Nephron progenitor cell (in vitro differentiated cells): ENCODE data around the gene SHFL.
A peak's percentile ranks its signal among the peaks of the same experiment; 100 is the strongest.

Source experiments
- DNase-seq: peaks from one replicate; pipeline ENCODE4 v3.0.0; 2021
- H3K27ac Mint-ChIP-seq: 2 replicates; pipeline ENCODE4 v1.8.0; 2021; ENCODE audit warnings: mild to moderate bottlenecking, moderate library complexity, mixed read lengths
- H3K27me3 Mint-ChIP-seq: 2 replicates; pipeline ENCODE4 v1.8.0; 2021; ENCODE audit warnings: mild to moderate bottlenecking, low read depth, mixed read lengths; ENCODE audit not compliant: poor library complexity
- H3K36me3 Mint-ChIP-seq: 2 replicates; pipeline ENCODE4 v1.8.0; 2021; ENCODE audit warnings: low read depth, mixed read lengths
- H3K4me1 Mint-ChIP-seq: 2 replicates; pipeline ENCODE4 v1.8.0; 2021; ENCODE audit warnings: mixed read lengths
- H3K4me3 Mint-ChIP-seq: 2 replicates; pipeline ENCODE4 v1.8.0; 2021; ENCODE audit warnings: mild to moderate bottlenecking, moderate library complexity, mixed read lengths
- H3K9me3 Mint-ChIP-seq: 2 replicates; pipeline ENCODE4 v1.8.0; 2021; ENCODE audit warnings: mild to moderate bottlenecking, moderate library complexity, mixed read lengths
- CTCF ChIP-seq: fragments of 200-600 bp; sonication (generic); IDR thresholded peaks from 2 replicates; pipeline ENCODE4 v1.5.0; 2021; ENCODE audit warnings: antibody characterized with exemption

The SHFL gene

GRCh38 chr19:10069046-10069445 lies 17.1 kb upstream of the SHFL start:
- Mint-ChIP-seq H3K9me3 (peaks cover 12% of the 10 kb centered on the region), H3K4me1 (no peaks in the 10 kb centered on the region), H3K36me3 (no peaks in the 10 kb centered on the region), H3K27ac (no peak overlapping the region), H3K4me3 (no peak overlapping the region), H3K27me3 (peaks cover 45% of the 10 kb centered on the region)
- no peak for TF ChIP-seq CTCF
- no peak for DNase-seq

GRCh38 chr19:10070730-10071446 lies 15.2 kb upstream of the SHFL start:
- no peaks in the 10 kb centered on the region for H3K36me3 Mint-ChIP-seq
- no peaks in the 10 kb centered on the region for H3K4me1 Mint-ChIP-seq
- no peak overlapping the region for H3K4me3 Mint-ChIP-seq
- no peak overlapping the region for H3K27ac Mint-ChIP-seq
- H3K27me3 Mint-ChIP-seq = peaks cover 47% of the 10 kb centered on the region
- no peak for TF ChIP-seq CTCF
- no peak for DNase-seq
- H3K9me3 Mint-ChIP-seq = peaks cover 13% of the 10 kb centered on the region

- H3K9me3 Mint-ChIP-seq = peaks cover 17% of the 10 kb centered on the region
- DNase-seq = no peak
These were observed 12.0 kb upstream of the SHFL start for GRCh38 chr19:10074153-10074552.

GRCh38 chr19:10076535-10076934 lies 9.6 kb upstream of the SHFL start:
- peaks cover 71% of the 10 kb centered on the region for H3K27me3 Mint-ChIP-seq
- no peak overlapping the region for H3K27ac Mint-ChIP-seq
- no peaks in the 10 kb centered on the region for H3K36me3 Mint-ChIP-seq
- H3K4me1 Mint-ChIP-seq = no peaks in the 10 kb centered on the region
- DNase-seq = no peak
- no peak for TF ChIP-seq CTCF
- H3K9me3 Mint-ChIP-seq = peaks cover 17% of the 10 kb centered on the region
- H3K4me3 Mint-ChIP-seq = no peak overlapping the region

More at GRCh38 chr19:10074153-10074552, 12.0 kb upstream of the SHFL start:
- peaks cover 60% of the 10 kb centered on the region for H3K27me3 Mint-ChIP-seq
- H3K4me3 Mint-ChIP-seq = no peak overlapping the region
- no peak overlapping the region for H3K27ac Mint-ChIP-seq
- H3K36me3 Mint-ChIP-seq = no peaks in the 10 kb centered on the region
- peak; percentile 33 for TF ChIP-seq CTCF
- no peaks in the 10 kb centered on the region for H3K4me1 Mint-ChIP-seq

- TF ChIP-seq CTCF = no peak
- Mint-ChIP-seq H3K27ac (no peak overlapping the region), H3K36me3 (no peaks in the 10 kb centered on the region), H3K4me1 (no peaks in the 10 kb centered on the region), H3K27me3 (peaks cover 81% of the 10 kb centered on the region), H3K9me3 (peaks cover 17% of the 10 kb centered on the region), H3K4me3 (no peak overlapping the region)
- DNase-seq = no peak
These were observed 7.8 kb upstream of the SHFL start for GRCh38 chr19:10078329-10078728.

GRCh38 chr19:10079031-10079453 lies 7.1 kb upstream of the SHFL start:
- no peak overlapping the region for H3K4me3 Mint-ChIP-seq
- peaks cover 17% of the 10 kb centered on the region for H3K9me3 Mint-ChIP-seq
- no peak for TF ChIP-seq CTCF
- peaks cover 86% of the 10 kb centered on the region for H3K27me3 Mint-ChIP-seq
- H3K27ac Mint-ChIP-seq = no peak overlapping the region
- DNase-seq = no peak
- H3K4me1 Mint-ChIP-seq = no peaks in the 10 kb centered on the region
- H3K36me3 Mint-ChIP-seq = no peaks in the 10 kb centered on the region
